GM12873 (cell line): Measurements from ENCODE around the gene ACSL6.

ENCODE experiments used
- TF ChIP-seq, protein P1 (sequence below): IDR thresholded peaks from 2 replicates; pipeline ENCODE4 v1.5.1; 2012; ENCODE audit warnings: low read depth, mild to moderate bottlenecking, moderate library complexity, low read length, control low read depth; ENCODE audit not compliant: insufficient read depth; ENCODE audit errors: missing control alignments

ACSL6 gene

GRCh38 chr5:132012371-132013005 is 1.0 kb upstream of the ACSL6 start:
- TF ChIP-seq, protein P1, sequence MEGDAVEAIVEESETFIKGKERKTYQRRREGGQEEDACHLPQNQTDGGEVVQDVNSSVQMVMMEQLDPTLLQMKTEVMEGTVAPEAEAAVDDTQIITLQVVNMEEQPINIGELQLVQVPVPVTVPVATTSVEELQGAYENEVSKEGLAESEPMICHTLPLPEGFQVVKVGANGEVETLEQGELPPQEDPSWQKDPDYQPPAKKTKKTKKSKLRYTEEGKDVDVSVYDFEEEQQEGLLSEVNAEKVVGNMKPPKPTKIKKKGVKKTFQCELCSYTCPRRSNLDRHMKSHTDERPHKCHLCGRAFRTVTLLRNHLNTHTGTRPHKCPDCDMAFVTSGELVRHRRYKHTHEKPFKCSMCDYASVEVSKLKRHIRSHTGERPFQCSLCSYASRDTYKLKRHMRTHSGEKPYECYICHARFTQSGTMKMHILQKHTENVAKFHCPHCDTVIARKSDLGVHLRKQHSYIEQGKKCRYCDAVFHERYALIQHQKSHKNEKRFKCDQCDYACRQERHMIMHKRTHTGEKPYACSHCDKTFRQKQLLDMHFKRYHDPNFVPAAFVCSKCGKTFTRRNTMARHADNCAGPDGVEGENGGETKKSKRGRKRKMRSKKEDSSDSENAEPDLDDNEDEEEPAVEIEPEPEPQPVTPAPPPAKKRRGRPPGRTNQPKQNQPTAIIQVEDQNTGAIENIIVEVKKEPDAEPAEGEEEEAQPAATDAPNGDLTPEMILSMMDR: no peak

- TF ChIP-seq, protein P1: no peak
Observed at GRCh38 chr5:132010989-132011621, 353 bp downstream of the ACSL6 start.

- TF ChIP-seq, protein P1: no peak
Observed at GRCh38 chr5:132010645-132010988, 841 bp downstream of the ACSL6 start.

- TF ChIP-seq, protein P1: no peak
Observed at GRCh38 chr5:132009706-132010405, 1.6 kb downstream of the ACSL6 start.

DNA sequence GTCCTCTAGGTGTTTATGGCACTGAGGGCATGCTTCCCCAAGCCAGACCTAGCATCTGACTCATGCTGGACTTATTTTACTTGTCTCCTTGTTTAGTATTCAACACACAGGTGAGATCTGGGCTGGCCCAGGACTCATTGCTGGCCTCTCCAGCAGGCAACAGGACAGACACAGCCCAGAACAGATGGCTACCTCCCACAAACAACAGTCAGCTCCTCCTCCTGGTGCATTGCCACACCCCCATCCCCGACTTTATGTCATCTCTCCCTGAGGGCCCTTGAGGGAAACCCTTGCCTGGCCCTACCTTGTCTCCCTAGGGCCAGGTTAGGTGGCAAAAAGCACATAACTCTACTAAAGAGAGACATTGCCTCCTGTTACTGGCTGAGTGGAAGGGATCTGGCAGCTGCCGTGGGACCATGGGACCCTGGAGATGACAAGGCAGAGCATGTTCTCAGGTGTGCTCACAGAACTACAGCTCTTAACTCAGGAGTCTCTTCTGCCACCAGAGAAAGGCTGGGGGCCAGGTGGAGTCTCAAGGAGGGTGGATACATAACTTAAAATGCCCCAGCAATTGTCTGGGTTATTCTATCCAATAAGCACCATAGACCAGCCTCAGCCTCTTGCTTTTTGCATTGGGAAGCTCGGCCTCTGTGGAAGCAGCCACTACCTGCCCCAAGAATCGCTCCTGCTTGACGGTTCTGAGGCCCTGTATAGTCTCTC is 2.3 kb downstream of the ACSL6 start:
- TF ChIP-seq, protein P1: no peak

DNA sequence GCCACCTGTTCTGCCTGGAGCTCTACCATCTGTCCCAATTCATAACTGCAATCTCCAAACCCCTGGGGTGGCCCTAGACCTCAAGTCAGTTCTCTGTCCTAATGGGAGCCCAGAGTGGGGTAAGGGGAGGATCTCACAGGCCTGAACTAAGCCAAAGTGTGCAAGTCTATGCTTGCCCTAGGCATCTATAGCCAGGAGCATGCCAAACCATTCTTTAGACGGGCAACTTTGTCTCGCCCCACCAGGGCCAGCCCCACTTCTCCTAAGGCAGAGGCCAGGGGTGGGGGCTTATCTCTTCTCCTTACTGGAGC is 3.3 kb downstream of the ACSL6 start:
- TF ChIP-seq, protein P1: no peak
